SHP77 (cell line): ENCODE results near the gene KRTAP10-10.
"Not testable (repeated sequence)": the region's sequence is repeated elsewhere in the genome, so short reads cannot be mapped to it uniquely, and the experiment has no call there.

Experiments
- DNase-seq, 2 experiments: peaks; one replicate each; lab custom pipeline; 2025; lab: John Stamatoyannopoulos, UW

KRTAP10-10 gene

GRCh38 chr21:44650973-44651675, 14.0 kb downstream of the KRTAP10-10 start:
- DNase-seq = no peak

- peak in 1 of 2 experiments; percentile 13 for DNase-seq
Observed at GRCh38 chr21:44653123-44653522, 16.0 kb downstream of the KRTAP10-10 start.

GRCh38 chr21:44653656-44654575, 16.8 kb downstream of the KRTAP10-10 start:
- DNase-seq = peak in 1 of 2 experiments; percentile 33

- no peak for DNase-seq
Observed at GRCh38 chr21:44654576-44655175, 17.5 kb downstream of the KRTAP10-10 start, which contains the start of gene KRTAP12-4. Gene KRTAP12-4 (minus strand): TSS chr21:44654659. CDS start chr21:44654614, 45 bp downstream.

GRCh38 chr21:44656868-44657267, 19.7 kb downstream of the KRTAP10-10 start:
- no peak for DNase-seq

GRCh38 chr21:44657635-44658540, 20.7 kb downstream of the KRTAP10-10 start, which contains the start of gene KRTAP12-3:
Gene KRTAP12-3 (plus strand): TSS chr21:44657932. CDS start chr21:44657980, 48 bp downstream.
- no peak for DNase-seq

- no peak for DNase-seq
Observed at GRCh38 chr21:44658541-44658910, 21.4 kb downstream of the KRTAP10-10 start.

GRCh38 chr21:44658913-44659595, 21.9 kb downstream of the KRTAP10-10 start:
- no peak for DNase-seq

GRCh38 chr21:44661567-44661966, 24.4 kb downstream of the KRTAP10-10 start:
- not testable (repeated sequence) for DNase-seq

- DNase-seq = no peak
Observed at GRCh38 chr21:44664691-44665090, 27.5 kb downstream of the KRTAP10-10 start.

GRCh38 chr21:44666401-44667320, 29.5 kb downstream of the KRTAP10-10 start, which contains the start of gene KRTAP12-2:
Gene KRTAP12-2 (minus strand): TSS chr21:44666927. CDS start chr21:44666886, 41 bp downstream.
- DNase-seq = peak in 1 of 2 experiments; percentile 32

- no peak for DNase-seq
Observed at GRCh38 chr21:44667612-44668011, 30.5 kb downstream of the KRTAP10-10 start.

- no peak for DNase-seq
Observed at GRCh38 chr21:44670642-44671432, 33.7 kb downstream of the KRTAP10-10 start.

GRCh38 chr21:44671911-44672310, 34.8 kb downstream of the KRTAP10-10 start:
- no peak for DNase-seq

GRCh38 chr21:44677881-44678280, 40.7 kb downstream of the KRTAP10-10 start:
- no peak for DNase-seq

- no peak for DNase-seq
Observed at GRCh38 chr21:44681152-44681551, 44.0 kb downstream of the KRTAP10-10 start.

GRCh38 chr21:44681861-44682579, 44.9 kb downstream of the KRTAP10-10 start, which contains the start of gene KRTAP12-1:
Gene KRTAP12-1 (minus strand): TSS chr21:44682163. CDS start chr21:44682123, 40 bp downstream.
- DNase-seq = peak; percentile 68 to 71
